Adrenal gland (tissue), 12 donors: Measurements from ENCODE around the gene LMLN. TPM values are rescaled to one million over a fixed set of nuclear protein-coding genes. Genes with fewer than 3 reads are reported as not detected.
"Not testable (repeated sequence)": the region's sequence is repeated elsewhere in the genome, so short reads cannot be mapped to it uniquely, and the experiment has no call there.

Experiments
- DNase-seq, 7 donors: peaks; one replicate each; pipeline ENCODE4 v3.0.0-alpha.2; 2019 to 2020
- H3K27ac ChIP-seq, 5 donors: fragments of 200-600 bp; sonication (generic) in 4 of 5; 1 replicate in 3 of 5; 2 replicates in 2 of 5; pipeline versions ENCODE4 v1.5.1 to v1.8.0; 2016 to 2020; ENCODE audit warnings: mild to moderate bottlenecking in 1 of 5
- H3K27me3 ChIP-seq: fragments of 200-600 bp; 2 replicates; pipeline ENCODE4 v1.8.0; 2021
- H3K36me3 ChIP-seq, 2 donors: fragments of 200-600 bp; replicated peaks in 1 of 2; 1 replicate in 1 of 2; 2 replicates in 1 of 2; pipeline versions ENCODE4 v1.5.1 to v1.8.0; 2018 to 2022
- H3K4me1 ChIP-seq, 2 donors: fragments of 200-600 bp; replicated peaks in 1 of 2; 1 replicate in 1 of 2; 2 replicates in 1 of 2; pipeline versions ENCODE4 v1.5.1 to v1.8.0; 2018 to 2021
- H3K4me3 ChIP-seq, 4 donors: fragments of 200-600 bp; sonication (generic) in 3 of 4; one replicate each; pipeline ENCODE4 v1.5.1; 2016 to 2018
- H3K9me3 ChIP-seq, 3 donors: fragments of 200-600 bp; sonication (generic) in 1 of 3; replicated peaks in 1 of 3; 1 replicate in 2 of 3; 2 replicates in 1 of 3; pipeline versions ENCODE4 v1.5.1 to v1.8.0; 2016 to 2021
- POLR2A ChIP-seq, 2 donors: fragments of 450-650 bp; IDR thresholded peaks; one replicate each; pipeline ENCODE4 v1.6.1; 2017; ENCODE audit warnings: antibody characterized with exemption in 2 of 2, mild to moderate bottlenecking in 2 of 2, moderate library complexity in 1 of 2
- WGBS, 4 donors: extraction: QIAGEN DNeasy Blood & Tissue Kit in 2 of 4; methylation state at CpG; one replicate each; pipeline versions ENCODE4 v1.1.5 to v1.1.7; 2013 to 2017; 5-methylcytosine and 5-hydroxymethylcytosine counted together
- intact Hi-C, 2 donors: fragments of 100-400 bp; cut with DNase I; formaldehyde crosslinking; loops; one replicate each; pipeline versions ENCODE4 v1.14.1 to v1.15.0; 2022 to 2023
- polyA plus RNA-seq, 3 donors: library from polyadenylated mRNA; stranded (reverse); fragments of 200-250 nt in 2 of 3; fragments of 350-450 nt in 1 of 3; fragmentation: Illumina TruSeq in 1 of 3; extraction: RNeasy Lipid Tissue Mini Kit (QIAGEN cat#74804) in 1 of 3; gene quantifications; one replicate each; pipeline ENCODE4 v1.2.3, GENCODE V29; 2013 to 2014
- total RNA-seq, 9 donors: library from RNA; depleted of rRNA in 4 of 9; stranded (reverse); fragments of >200 nt in 4 of 9; fragments of 120-200 nt in 1 of 9; fragmentation: NEBNext Ultra II Directional in 1 of 9; extraction: Animal tissue kit (Norgen Biotek cat#: 25700) in 1 of 9; gene quantifications; one replicate each; pipeline versions ENCODE4 v1.1.0 to v1.2.4, GENCODE V29; 2013 to 2023
- TF ChIP-seq, protein P1 (sequence below), 6 experiments: fragments of 450-650 bp in 4 of 6; fragments of 200-600 bp in 2 of 6; sonication (generic) in 1 of 6; IDR thresholded peaks; 1 replicate in 5 of 6; 2 replicates in 1 of 6; pipeline versions ENCODE4 v1.5.1 to v1.8.0; 2016 to 2021; ENCODE audit warnings: antibody characterized with exemption in 6 of 6, mild to moderate bottlenecking in 2 of 6, moderate library complexity in 1 of 6
- donor health status: healthy with polysubstance abuse.
- donor health status: Bipolar disorder and iron deficiency.
- donor health status: DM: yes; HTN: yes; CAD: no.
- donor health status: DM: no; HTN: no; CAD: no.
- donor health status: DM: no; HTN: no; CAD: no.
- donor health status: DM: yes; HTN: yes; CAD: no.

LMLN gene
- total and polyA plus RNA-seq, 12 donors = 3.0 to 11.2 (median 6.4) TPM

DNA sequence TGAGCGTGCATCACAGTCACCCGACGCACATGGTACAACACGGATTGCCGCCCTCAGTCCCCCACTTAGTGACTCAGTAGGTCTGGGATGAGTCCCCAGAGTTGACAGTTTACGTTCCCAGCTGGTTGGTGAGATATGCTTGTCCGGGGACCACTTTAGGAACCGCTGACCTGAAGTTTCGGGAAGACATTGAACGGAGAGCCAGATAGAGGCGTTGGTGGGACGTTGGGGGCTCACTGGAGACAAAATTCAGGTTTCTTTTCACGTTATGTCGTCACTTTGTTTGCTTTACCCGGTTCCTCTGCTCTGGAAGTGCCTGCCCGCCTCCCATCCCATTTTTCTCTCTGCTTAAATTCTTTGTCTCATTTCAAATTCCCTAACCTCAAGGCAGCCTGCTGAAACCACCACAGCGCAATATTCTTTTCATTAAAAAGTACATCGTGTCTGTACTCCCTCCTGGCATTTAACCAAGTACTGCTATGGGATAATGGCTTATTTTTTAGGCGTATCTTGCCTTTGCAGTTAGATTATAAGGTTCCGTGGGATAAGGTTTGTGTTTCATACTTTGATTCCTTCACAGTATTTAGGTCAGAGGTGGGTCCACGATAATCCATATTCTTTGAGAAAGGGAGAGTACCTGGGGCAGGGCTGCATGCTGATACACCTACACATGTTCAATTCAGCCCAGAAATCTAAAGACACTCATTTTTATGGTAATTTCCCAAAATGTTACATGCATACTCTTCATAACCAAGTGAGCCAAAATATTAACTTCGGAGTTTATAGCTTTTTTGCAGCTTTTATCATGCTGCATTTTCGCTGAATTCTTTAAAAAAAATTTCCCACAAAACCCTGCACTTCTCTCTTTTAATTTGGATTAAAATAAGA, 921 bp downstream of the LMLN start:
- H3K4me1 ChIP-seq = peaks cover 11 to 28% of the 10 kb centered on the region in 2 donors
- 11 to 14% (median 11%) methylated on average over 18 to 23 of the region's 23 CpGs for WGBS, 4 donors

DNA sequence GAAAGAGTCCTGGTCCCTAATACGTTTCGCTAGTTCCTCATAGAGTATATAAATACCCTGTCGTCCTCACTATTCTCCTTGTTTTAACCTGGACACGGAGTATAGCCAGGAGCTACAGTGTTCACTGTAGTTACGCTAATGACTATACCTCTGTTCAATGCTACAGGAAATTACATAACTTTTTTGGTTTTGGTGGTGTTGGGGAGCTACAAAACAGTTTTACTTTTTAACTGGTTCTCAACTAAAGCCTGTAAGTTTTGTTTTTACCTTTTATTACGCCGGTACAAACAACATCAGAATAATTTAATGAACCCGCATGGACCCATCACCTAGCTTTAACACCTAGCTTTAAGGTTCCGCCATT, 1.5 kb downstream of the LMLN start:
- H3K9me3 ChIP-seq = no peaks in the 10 kb centered on the region
- peaks cover 0 to 5% of the 10 kb centered on the region in 2 donors for H3K36me3 ChIP-seq
- no peak overlapping the region for H3K4me3 ChIP-seq
- no peaks in the 10 kb centered on the region for H3K27me3 ChIP-seq
- no peak for DNase-seq
- intact Hi-C loops = no loop called here
- TF ChIP-seq, protein P1, sequence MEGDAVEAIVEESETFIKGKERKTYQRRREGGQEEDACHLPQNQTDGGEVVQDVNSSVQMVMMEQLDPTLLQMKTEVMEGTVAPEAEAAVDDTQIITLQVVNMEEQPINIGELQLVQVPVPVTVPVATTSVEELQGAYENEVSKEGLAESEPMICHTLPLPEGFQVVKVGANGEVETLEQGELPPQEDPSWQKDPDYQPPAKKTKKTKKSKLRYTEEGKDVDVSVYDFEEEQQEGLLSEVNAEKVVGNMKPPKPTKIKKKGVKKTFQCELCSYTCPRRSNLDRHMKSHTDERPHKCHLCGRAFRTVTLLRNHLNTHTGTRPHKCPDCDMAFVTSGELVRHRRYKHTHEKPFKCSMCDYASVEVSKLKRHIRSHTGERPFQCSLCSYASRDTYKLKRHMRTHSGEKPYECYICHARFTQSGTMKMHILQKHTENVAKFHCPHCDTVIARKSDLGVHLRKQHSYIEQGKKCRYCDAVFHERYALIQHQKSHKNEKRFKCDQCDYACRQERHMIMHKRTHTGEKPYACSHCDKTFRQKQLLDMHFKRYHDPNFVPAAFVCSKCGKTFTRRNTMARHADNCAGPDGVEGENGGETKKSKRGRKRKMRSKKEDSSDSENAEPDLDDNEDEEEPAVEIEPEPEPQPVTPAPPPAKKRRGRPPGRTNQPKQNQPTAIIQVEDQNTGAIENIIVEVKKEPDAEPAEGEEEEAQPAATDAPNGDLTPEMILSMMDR (IDR thresholded peaks at IDR 0.05) = no peak
- no peak for TF ChIP-seq POLR2A (IDR thresholded peaks at IDR 0.05)
- H3K27ac ChIP-seq = no peak overlapping the region
- H3K4me1 ChIP-seq = peaks cover 11 to 25% of the 10 kb centered on the region in 2 donors
- 81 to 85% (median 82%) methylated on average over 9 of the region's 9 CpGs for WGBS, 4 donors

More for the DNA sequence above, 921 bp downstream of the LMLN start:
- peak in 3 of 7 donors; percentile 68 to 82 (median 73) for DNase-seq
- no peaks in the 10 kb centered on the region for H3K9me3 ChIP-seq
- intact Hi-C loops = no loop called here
- H3K27ac ChIP-seq = peak overlapping the region; percentile 62 to 92 (median 71)
- H3K4me3 ChIP-seq = peak overlapping the region in 3 of 4 donors; percentile 7 to 90 (median 80)
- no peaks in the 10 kb centered on the region for H3K27me3 ChIP-seq
- peaks cover 0 to 11% of the 10 kb centered on the region in 2 donors for H3K36me3 ChIP-seq
- TF ChIP-seq POLR2A (IDR thresholded peaks at IDR 0.05) = no peak
- TF ChIP-seq, protein P1 (IDR thresholded peaks at IDR 0.05) = no peak

DNA sequence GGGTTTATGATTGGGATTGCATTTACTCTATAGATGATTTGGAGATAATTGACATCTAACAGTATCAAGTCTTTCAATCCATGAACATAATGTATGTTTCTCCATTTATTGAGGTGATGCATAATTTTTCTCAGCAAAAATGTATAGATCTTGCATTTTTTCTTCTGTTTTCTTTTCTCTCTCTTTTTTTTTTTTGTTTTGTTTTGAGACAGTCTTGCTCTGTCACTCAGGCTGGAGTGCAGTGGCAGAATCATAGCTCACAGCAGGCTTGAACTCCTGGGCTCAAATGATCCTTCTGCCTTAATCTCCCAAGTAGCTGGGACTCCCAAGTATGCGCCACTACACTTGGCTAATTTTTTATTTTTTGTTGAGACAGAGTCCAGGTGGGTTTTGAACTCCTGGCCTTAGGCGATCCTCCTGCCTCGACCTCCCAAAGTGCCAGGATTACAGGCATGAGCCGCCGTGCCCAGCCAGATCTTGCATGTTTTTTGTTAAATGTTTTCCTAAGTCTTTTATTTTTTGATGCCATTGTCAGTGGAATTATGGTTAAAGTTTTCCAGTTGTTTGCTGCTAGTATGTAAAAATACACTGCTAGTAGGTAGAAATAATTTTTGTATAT, 3.1 kb downstream of the LMLN start:
- WGBS, 4 donors = 83 to 97% (median 95%) methylated on average over 5 of the region's 5 CpGs
- intact Hi-C loops = no loop called here

DNA sequence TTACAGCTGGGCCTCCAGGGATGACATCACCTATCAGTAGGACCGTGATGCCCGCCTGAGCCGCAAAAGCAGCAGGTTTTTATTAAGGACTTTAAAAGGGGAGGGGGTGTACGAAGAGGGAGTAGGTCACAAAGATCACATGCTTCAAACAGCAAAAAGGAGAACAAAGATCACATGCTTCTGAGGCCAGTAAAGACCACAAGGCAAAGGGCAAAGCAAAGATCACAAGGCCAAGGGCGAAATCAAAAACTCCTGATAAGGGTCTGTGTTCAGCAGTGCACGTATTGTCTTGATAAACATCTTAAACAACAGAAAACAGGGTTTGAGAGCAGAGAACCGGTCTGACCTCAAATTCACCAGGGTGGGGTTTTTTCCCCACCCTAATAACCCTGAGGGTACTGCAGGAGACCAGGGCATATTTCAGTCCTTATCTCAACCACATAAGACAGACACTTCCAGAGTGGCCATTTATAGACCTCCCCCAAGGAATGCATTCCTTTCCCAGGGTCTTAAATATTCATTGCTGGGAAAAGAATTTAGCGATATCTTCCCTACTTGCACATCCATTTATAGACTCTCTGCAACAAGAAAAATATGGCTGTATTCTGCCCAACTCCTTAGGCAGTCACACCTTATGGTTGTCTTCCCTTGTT, 7.4 kb downstream of the LMLN start:
- WGBS, 4 donors = 91 to 97% (median 94%) methylated on average over 8 of the region's 8 CpGs
- H3K36me3 ChIP-seq, intact Hi-C loops: not testable (repeated sequence)

More for the DNA sequence above, 3.1 kb downstream of the LMLN start:
- no peaks in the 10 kb centered on the region for H3K36me3 ChIP-seq
- no peaks in the 10 kb centered on the region for H3K27me3 ChIP-seq
- H3K4me3 ChIP-seq = no peak overlapping the region
- no peak for TF ChIP-seq POLR2A (IDR thresholded peaks at IDR 0.05)
- no peaks in the 10 kb centered on the region for H3K9me3 ChIP-seq
- no peak for DNase-seq
- H3K4me1 ChIP-seq = peaks cover 11 to 19% of the 10 kb centered on the region in 2 donors
- H3K27ac ChIP-seq = no peak overlapping the region

DNA sequence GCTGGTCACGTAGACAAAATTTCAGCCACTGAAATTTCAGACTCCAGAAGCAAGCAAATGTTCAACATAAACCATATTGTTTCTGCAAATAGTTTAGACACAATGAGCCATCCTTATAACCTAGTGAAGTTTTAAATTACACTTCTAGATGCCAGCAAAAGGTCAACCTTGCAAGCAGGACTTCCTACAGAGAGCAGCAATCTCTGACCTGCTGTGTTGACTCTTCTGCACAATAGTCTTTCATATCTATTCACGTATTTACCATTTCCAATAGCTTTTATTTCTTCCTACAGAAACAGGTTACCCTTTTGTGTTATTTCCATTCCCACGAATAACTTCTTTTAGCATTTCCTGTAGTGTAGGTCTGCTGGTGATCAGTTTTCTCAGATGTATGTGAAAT, 10.6 kb downstream of the LMLN start:
- Histone ChIP-seq H3K27ac (no peak overlapping the region), H3K4me1 (no peaks in the 10 kb centered on the region), H3K36me3 (no peaks in the 10 kb centered on the region), H3K27me3 (no peaks in the 10 kb centered on the region), H3K4me3 (no peak overlapping the region), H3K9me3 (no peaks in the 10 kb centered on the region)
- no peak for DNase-seq
- TF ChIP-seq POLR2A (IDR thresholded peaks at IDR 0.05) = no peak
- TF ChIP-seq, protein P1 (IDR thresholded peaks at IDR 0.05) = no peak
- intact Hi-C loops = no loop called here
- 70 to 85% (median 80%) methylated on average over 3 of the region's 3 CpGs for WGBS, 4 donors

More for the DNA sequence above, 7.4 kb downstream of the LMLN start:
- not testable (repeated sequence) for H3K4me3 ChIP-seq, H3K9me3 ChIP-seq, H3K27me3 ChIP-seq, H3K4me1 ChIP-seq, DNase-seq, H3K27ac ChIP-seq
